Fibroblast of lung (primary cell): Measurements from ENCODE around the gene CCNG2.

ENCODE experiments used
- CTCF ChIP-seq, 2 donors: IDR thresholded peaks in 1 of 2; conservative IDR thresholded peaks in 1 of 2; 1 replicate in 1 of 2; 2 replicates in 1 of 2; pipeline ENCODE4 v1.5.1; 2011 to 2012; ENCODE audit warnings: low read length in 2 of 2, control low read depth in 1 of 2, inconsistent platforms in 1 of 2, low read depth in 1 of 2, mild to moderate bottlenecking in 1 of 2
- EZH2 ChIP-seq: IDR thresholded peaks from 2 replicates; pipeline ENCODE4 v1.5.1; 2012; ENCODE audit warnings: low read length, control low read depth, mild to moderate bottlenecking; ENCODE audit errors: missing control alignments

GRCh38 chr4:77196866-77197265, 39.9 kb downstream of the CCNG2 start:
- TF ChIP-seq CTCF (conservative IDR thresholded peaks at IDR 0.05 in 1 of 2, IDR thresholded peaks at IDR 0.05 in 1 of 2; ENCODE audit: low read depth in 1 of 2, low read length in 2 of 2) (no peak), EZH2 (no peak)
